ENCODE results near the gene RNF146.
"Not testable (repeated sequence)": the region's sequence is repeated elsewhere in the genome, so short reads cannot be mapped to it uniquely, and the experiment has no call there.

RNF146 gene, protein sequence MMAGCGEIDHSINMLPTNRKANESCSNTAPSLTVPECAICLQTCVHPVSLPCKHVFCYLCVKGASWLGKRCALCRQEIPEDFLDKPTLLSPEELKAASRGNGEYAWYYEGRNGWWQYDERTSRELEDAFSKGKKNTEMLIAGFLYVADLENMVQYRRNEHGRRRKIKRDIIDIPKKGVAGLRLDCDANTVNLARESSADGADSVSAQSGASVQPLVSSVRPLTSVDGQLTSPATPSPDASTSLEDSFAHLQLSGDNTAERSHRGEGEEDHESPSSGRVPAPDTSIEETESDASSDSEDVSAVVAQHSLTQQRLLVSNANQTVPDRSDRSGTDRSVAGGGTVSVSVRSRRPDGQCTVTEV

DNA sequence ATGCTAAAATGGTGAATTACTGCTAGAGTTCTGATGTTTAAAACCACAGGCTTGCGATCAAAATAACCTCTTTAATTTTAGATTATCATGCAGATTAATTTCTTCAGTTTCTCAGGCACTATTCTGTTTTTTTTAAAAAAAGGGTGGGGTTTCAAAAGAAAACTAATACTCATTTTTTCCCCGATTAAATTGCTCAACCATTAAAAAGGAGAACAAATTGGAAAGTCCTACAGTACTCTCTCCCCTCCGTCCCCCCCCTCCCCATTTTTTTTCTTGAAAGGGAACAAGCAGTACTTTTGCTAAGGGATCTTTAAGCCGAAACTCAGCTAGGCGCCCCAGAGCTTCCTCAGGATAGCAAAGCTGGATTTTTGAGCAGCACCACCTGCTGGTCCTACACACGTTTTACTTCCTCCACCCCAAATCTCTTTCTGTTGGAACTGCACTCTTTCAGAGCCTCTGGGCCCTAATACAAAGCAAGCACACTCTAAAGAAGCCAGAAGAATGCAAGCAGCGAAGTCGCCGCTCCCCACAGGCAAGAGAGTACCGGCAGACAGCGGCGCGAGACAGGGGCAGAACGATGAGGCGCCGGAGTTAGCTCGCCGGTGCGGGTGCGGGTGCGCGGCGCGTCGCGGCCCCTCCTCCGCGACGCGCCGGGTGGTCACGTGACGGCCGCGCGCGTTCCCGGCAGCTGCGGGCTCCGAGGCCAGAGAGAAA is at the start of gene RNF146:
Gene RNF146, plus strand, starts transcription at position 687 of the 714 bp plus-strand sequence. CDS start 13,475 bp downstream, outside the sequence.
- peak; percentile 68 for DNase-seq

DNA sequence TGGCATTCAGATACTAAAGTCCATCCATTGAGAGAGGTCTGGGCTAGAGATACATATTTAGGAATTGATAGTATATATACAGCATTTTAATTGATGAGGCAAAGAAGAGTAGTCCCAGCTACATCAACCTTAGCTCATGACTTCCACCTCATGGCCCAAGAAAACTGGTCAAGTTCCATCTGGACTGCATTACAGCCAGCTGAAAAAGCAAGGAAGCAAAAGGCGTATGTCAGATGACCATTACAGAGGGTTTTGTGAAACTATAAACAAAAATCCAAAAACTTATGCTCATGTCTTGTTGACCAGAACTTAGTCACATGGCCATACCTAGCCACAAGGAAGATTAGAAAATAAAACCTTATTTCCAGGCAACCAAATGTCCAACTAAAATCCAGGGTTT is 46.8 kb upstream of the RNF146 start:
- no peak for DNase-seq

DNA sequence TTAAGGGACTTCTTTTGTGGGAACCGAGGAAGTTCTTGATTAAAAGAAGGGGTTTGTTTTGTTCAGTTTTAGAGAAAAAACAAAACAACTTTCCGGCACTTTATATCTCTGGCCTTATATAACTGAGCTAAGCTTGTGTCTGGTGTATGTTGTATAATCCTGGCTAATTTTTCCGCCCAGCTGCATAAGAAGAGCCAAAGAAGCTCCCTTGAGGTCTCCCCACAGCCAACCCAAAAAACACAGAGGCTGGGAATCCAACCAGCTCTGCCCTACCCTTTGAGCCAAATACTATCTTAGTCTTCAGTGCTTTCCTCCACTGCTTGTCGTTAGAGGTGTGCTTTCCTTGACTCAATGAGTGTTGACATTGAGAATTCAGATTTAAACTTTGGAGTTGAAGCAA is 45.5 kb upstream of the RNF146 start:
- DNase-seq = no peak

DNA sequence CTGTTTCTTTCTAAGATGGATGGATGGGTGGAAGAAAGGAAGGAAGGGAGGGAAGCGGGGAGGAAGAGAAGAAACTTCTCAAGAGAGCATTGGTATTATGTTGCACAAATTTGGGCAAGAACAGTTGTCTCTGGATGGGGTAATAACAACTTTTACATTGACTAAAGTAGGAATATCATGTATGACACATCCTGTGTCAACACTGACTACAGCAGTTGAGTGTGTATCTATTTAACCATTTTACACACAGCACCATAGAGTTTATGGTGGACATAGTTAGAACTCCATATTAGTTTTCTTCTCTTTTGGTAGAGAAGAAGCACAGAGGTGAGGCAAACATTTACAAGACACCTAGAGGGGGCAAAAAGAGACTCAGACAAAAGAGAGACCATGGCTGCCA is 44.2 kb upstream of the RNF146 start:
- DNase-seq = no peak

DNA sequence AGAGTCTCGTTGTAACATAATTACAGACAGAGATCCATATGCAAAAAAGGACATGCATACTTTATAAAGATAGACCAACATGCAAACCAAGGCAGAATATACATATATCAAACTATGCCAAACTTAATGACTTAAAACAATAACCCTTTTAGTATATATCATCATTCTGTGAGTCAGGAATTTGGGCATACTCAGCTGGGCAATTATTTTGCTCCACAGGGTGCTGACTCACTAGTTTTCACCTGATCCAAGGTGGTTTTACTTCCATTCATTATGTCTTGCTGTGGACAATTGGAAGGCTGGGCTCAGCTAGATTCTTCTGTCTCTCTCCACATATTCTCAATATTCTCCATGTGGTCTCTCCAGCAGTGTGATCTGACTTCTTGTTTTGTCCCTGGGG is 41.2 kb upstream of the RNF146 start:
- DNase-seq = no peak

DNA sequence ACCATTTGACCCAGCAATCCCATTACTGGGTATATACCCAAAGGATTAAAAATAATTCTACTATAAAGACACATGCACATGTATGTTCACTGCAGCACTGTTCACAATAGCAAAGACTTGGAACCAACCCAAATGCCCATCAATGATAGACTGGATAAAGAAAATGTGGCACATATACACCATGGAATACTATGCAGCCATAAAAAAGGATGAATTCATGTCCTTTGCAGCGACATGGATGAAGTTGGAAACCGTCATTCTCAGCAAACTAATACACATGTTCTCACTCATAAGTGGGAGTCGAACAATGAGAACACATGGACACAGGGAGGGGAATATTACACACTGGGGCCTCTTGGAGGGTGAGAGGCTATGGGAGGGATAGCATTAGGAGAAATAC is 32.8 kb upstream of the RNF146 start:
- not testable (repeated sequence) for DNase-seq

DNA sequence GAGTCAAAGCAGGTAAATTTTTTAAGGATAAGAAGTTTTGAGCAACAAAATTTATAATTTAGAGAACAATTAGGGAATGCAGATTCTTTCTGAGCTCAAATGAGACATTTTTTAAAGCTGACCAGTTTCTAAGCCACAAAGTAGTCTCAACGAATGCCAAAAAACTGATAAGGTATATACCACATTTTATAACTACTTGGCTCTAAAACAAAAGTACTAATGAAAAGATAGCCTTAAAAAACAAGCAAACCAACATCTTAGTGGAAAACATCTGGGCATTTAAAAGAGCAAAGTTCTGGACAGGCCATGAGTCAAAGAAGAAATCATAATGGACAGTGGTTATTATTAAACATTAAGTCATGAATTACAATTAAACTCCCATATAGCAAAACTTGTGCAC is 23.2 kb upstream of the RNF146 start:
- no peak for DNase-seq

DNA sequence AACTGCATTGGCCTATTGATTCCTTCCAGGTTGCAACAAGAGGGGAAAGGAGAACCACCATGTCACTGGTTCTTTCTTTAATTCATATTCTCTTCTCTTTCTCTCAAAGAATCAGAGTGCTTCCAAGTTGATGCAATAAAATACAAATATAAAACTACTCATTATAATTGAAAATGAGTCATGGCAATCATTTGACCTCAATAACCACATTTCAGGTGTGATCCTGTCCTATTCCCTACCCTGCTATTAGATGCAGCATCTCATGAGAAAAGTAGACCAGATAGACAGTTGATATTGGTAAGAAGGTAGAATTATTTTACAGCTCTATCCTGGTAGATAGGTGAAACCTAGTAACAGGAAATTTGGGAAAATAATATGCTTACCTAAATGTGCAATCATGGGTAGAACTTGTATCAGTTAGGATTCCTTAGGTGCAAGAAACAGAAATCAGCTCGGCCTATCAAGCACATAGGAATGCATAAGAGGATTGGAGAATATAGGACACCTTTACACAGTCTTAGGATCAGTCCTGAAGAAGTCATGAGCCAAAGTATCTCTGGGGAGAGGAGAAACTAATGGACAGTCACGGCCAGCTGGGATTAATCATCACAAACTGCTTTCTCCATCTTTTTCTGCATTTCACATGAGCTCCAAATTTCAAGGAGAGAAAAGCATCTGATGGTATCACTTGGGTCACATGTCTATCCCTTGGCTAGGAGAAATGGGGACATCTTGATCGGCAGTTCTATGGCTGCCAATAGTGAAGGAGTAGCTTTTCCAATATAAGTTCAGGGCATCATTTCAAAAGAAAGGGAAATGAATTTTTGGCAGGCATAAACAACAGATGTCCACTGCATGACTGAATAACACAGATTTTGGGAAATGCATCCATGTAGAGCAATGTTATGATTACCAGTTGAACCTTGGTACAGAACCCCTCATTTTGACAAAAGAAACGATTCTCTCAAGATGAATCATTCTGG is 19.3 kb upstream of the RNF146 start:
- DNase-seq = no peak

DNA sequence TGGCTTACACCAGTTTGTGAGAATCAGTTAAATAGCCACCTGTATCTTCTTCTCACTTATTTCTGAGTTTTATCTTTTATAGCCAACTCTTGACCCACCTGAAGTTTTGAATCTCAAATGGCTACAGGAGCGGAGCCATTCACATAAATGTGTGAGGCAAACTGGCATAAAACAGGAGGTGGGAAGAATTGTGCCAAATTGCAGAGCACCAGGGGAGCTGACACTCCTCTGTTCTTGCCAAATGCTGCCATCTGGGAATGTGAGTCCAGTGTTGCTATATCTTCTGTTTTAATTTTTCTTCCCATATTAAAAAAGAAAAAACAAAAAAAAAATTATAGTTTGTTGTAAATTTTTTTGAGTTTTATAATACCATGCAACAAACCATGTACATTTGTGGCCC is 17.0 kb upstream of the RNF146 start:
- DNase-seq = no peak

DNA sequence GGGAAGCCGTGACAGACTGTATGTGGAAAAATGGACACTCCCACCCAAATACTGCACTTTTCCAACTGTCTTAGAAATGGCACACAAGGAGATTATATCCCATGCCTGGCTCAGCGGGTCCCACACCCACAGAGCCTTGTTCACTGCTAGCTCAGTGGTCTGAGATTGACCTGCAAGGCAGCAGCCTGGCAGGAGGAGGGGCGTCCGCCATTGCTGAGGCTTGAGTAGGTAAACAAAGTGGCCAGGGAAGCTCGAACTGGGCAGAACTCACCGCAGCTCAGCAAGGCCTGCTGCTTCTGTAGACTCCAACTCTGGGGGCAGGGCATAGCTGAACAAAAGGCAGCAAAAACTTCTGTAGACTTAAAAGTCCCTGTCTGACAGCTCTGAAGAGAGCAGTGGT is 11.4 kb upstream of the RNF146 start:
- no peak for DNase-seq

DNA sequence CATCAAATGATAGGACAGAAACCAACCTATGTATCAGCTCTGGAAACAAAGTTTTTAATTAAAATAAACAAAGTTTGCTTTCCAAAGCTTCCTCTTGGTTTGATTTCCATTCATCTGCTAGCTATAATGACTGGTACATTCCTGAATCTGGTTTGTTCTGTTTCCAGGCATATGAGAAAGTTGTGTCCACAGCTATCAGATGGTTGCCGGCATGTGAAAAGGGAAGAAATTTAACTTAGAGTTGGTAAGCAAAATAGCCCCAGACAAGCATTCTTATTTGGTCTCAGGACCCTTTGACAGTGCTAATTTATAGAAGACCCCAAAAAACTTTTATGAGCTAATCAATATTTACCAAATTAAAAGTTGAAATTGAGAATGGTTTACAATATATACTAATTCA is 3.8 kb upstream of the RNF146 start:
- DNase-seq = no peak

DNA sequence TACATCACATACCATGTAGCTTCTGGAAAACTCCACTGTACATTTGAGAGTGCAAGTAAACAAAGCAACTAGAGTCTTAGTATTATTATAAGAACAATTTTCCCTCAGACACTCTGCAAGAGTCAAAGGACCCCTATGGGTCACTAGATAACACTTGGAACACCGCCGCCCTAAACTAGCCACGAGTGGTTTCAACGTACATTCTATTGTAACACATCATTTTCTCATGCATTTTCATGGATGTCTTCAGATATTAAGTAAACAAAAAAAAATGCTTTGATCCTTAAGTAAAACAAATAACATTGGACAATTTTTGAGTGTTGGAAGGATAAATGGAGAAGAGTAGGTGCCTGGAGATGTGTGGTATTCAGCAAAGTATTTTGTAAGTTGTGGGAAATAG is 3.2 kb upstream of the RNF146 start:
- no peak for DNase-seq

DNA sequence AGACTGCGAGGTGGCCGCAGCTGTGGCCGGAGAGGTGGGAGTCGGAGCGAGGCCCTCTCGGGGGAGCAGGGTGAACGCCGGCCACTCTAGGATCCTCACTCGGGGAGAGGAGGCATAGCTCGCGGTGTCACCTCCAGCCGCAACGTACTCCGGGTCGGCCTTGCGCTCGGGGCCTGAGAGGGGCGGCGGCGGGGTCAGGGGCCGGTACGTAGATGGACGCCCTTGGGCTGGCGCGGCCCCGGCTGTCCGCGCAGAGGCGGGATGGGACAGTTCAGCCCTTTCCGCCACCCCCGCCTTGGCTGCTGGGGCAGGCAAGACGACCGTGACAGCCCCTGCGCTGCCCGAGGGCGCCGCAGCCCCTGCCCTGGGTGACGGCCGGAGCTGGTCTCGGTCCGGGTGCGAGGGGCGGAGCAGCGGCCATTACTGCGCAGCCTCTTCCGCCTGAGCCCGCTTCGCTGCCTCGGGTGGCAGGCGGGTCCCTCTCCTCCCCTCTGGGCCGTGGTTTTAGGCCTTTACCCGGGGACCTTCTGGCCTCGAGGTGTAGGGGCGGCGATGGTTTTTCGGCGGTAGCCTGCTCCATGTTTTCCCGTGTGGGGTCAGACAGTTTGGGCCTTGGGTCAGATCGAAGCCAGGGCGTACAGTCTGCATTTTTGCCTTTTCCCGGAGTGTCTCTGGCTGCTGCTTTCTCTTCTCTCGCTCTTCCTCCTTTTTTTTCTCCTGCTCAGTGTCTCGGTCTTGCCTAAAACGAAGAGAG is 405 bp downstream of the RNF146 start:
- DNase-seq = no peak

DNA sequence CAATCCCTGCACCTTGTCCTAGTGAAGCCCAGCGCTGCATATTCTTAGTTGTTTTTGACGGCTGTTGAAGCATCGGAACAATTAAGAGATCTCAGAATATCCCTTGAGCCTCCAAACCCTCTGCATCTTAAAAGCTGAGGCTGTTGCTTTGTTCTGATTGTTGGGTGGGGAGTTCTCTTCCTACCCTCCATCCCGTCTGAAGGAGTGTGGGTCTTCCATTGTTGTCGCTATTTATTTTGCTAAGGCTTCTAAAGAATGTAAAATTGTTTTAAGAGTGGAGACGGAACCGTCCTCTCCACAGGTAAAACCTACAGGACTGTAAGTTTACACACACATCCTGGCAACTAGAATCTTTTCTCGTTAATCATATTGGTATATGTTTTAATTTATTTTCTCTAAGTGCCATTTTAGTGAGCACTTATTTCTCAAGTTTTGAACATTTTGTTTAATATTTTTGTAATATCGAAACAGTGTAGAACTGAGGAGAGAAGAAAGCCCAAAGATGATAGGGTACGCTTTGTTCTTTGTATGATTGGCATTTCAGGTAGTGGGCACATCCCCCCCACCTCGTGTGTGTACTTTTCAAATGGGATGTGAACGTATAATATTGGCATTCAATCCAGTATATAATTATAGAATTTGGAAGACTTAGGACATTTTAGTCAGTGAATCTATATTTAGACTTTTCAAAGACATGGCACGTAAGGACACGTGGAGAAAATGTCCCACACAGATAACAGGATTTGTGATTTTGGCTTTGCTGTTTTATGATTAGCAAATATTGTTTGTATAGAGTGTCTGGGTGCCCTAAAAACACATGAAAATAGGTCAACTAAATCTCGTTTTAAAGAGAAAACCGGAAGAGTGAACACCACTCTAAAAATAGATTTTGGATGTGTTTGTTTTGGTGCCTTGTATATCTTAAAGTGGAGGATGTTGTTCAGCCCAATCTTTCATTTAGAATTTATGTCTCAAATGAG is 1.3 kb downstream of the RNF146 start:
- peak; percentile 11 for DNase-seq

DNA sequence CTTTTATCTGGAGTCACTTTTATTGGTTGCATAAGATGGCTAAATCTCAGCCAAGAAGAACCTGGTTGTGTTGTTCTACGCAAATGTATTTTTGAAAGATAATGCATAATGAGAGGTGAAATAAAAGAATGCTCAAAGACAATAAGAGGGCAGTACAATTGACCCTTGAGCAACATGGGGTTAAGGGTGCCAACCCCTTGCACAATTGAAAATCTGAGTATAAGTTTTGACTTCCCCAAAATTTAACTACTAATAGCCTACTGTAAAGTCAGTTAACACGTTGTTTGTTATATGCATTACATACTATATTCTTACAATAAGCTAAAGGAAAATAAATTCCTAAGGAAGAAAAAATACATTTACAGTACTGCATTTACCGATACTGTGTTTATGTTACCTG is 5.9 kb downstream of the RNF146 start:
- DNase-seq = no peak

DNA sequence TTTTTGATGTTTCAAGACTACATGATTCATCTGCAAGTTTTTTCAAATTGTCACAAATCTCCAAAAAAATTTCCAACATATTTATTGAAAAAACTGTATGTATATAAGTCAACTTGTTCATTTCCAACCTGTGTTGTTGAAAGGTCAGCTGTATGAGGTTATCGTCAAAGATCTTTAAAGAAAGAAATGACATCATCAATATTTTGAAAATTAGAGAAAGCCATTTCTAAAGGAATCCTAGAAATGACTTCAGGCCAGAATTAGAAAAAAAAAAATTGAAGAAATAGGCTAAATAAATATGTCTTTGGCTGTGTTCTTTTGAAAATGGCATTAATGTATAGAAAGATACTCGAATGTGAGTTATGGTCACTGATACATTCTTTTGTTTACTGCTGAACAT is 6.8 kb downstream of the RNF146 start:
- DNase-seq = no peak

DNA sequence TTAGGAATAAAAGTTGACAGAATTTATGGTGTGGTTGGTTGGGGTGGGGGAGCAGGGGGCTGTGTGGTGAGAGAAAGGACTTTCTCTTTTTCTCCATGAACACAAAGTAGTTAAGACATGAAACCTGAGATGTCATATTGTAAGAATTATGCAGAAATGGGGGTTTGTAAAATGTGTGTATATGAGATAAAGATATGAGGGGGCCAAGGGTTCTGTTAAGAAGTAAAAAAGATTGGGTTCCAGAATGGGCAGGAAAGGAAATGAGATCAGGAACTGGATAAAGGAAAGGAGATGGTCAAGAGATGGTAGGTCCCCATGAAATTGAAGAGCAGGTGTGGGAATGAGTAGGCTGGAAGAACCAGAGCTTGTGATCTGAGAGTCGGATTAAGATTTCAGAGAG is 9.7 kb downstream of the RNF146 start:
- no peak for DNase-seq

DNA sequence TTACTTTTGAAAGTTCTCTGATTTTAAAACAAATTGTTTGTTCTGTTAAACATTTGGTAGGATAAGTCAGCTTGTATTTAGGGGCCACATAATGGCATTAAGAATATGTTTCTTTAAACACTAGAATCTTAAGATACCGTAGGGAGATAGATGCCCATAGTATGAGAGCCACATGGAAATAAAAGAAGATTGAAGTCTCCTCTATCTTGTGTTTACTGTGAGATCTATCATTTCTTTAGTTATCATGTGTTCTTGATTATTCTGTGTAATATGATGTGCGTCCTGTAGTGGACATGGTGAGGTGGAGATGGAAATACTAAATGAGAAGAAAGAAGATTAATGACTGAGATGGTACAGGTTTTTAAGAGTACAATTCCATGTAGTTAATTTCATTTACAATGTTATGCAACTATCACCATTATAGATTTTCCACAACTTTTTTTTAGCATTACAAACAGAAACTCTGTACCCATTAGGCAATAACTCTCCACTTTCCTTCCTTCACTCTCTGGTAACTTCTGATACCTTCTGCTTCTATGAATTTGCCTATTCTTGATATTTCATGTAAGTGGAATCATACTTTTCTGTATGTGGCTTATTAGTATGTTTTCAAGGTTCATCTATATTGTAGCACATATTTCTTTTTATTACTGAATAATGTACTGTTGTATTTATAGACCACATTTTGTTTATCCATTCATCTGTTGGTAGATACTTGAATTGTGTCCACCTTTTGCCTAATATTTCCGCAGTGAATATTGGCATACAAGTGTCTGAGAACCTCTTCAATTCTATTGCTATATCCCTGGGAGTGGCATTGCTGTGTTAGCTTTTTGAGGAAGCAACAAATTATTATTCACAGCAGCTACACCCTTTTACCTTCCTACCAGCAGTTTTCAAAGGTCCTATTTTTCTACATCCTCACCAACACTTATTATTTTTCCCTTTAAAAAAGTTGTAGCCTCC is 11.5 kb downstream of the RNF146 start:
- no peak for DNase-seq

DNA sequence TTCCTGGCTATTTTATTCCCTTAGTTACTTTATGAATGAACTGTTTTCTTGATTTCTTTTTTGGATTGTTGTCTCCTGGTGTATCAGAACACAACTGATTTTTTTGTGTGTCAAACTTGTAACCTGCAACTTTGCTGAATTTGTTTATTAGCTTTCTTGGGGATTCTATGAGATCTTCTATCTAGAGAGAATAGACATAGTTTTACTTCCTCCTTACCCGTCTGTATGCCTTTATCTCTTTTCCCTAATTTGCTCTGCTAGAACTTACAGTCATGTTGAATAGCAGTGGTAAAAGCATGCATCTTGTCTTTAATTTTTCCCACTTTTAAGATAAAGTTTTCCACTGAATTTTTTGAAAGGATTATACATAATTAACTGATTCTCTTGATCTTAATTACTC is 13.2 kb downstream of the RNF146 start:
- no peak for DNase-seq

DNA sequence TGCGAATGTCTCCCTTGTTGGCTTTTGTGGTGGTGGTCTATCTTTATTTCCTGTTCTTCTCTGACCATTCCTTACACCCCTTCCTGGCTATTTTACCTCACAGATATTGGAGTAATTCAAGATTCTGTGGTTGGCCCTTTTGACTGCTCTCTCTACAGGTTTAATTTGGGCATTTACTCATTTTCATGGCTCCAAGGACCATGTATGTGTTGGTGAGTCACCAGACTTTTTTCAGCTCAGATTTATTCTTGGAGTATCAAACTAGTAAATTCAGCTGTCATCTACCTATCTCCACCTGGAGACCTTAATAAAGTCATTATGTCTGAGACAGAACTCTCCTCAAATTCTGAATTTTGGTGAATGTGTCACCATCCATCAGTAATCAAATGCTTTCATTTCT is 15.5 kb downstream of the RNF146 start:
- DNase-seq = no peak
